ENCODE data around the gene FOXC1. TPM values are rescaled to one million over a fixed set of nuclear protein-coding genes. Genes with fewer than 3 reads are reported as not detected.

FOXC1 gene
- total RNA-seq, 1 experiment from 2014 or later = 7.3 TPM

Other genes starting within 250 kb of the FOXC1 start
- not detected in 2 replicates for gene FOXF2, start 220.3 kb upstream of the FOXC1 start, total RNA-seq (2014; rRNA removed)